GM23248 (cell line): ENCODE results near the gene TMCO4. TPM values are rescaled to one million over a fixed set of nuclear protein-coding genes. Genes with fewer than 3 reads are reported as not detected.
"Not testable (repeated sequence)": the region's sequence is repeated elsewhere in the genome, so short reads cannot be mapped to it uniquely, and the experiment has no call there.

Source experiments
- DNase-seq: peaks from one replicate; pipeline ENCODE4 v3.0.0-alpha.2; 2015
- H2AFZ ChIP-seq: fragments of 200-600 bp; sonication (generic); 2 replicates; pipeline ENCODE4 v1.6.1; 2016; ENCODE audit warnings: antibody characterized with exemption
- H3F3A ChIP-seq: fragments of 200-600 bp; sonication (generic); 2 replicates; pipeline ENCODE4 v1.6.1; 2016; ENCODE audit warnings: mild to moderate bottlenecking, antibody characterized with exemption, mixed run types; ENCODE audit not compliant: insufficient read depth
- H3K27ac ChIP-seq: fragments of 200-600 bp; sonication (generic); 2 replicates; pipeline ENCODE4 v1.5.1; 2016; ENCODE audit warnings: mild to moderate bottlenecking
- H3K27me3 ChIP-seq: fragments of 200-600 bp; sonication (generic); replicated peaks from 2 replicates; pipeline ENCODE4 v1.6.1; 2016; ENCODE audit warnings: mild to moderate bottlenecking; ENCODE audit not compliant: insufficient read depth
- H3K36me3 ChIP-seq: fragments of 200-600 bp; sonication (generic); 2 replicates; pipeline ENCODE4 v1.6.1; 2016; ENCODE audit warnings: low read depth, mild to moderate bottlenecking
- H3K4me1 ChIP-seq: fragments of 200-600 bp; sonication (generic); 2 replicates; pipeline ENCODE4 v1.6.1; 2016; ENCODE audit warnings: mild to moderate bottlenecking; ENCODE audit not compliant: insufficient read depth
- H3K4me2 ChIP-seq: fragments of 200-600 bp; sonication (generic); one replicate; pipeline ENCODE4 v1.6.1; 2016; ENCODE audit warnings: mild to moderate bottlenecking; ENCODE audit not compliant: unreplicated experiment
- H3K4me3 ChIP-seq: fragments of 200-600 bp; sonication (generic); 2 replicates; pipeline ENCODE4 v1.5.1; 2016; ENCODE audit warnings: mild to moderate bottlenecking
- H3K79me2 ChIP-seq: fragments of 200-600 bp; sonication (generic); 2 replicates; pipeline ENCODE4 v1.6.1; 2016; ENCODE audit warnings: mild to moderate bottlenecking; ENCODE audit not compliant: insufficient read depth
- H3K9ac ChIP-seq: fragments of 200-600 bp; sonication (generic); 2 replicates; pipeline ENCODE4 v1.6.1; 2016; ENCODE audit warnings: mild to moderate bottlenecking
- H3K9me2 ChIP-seq: fragments of 200-600 bp; sonication (generic); 2 replicates; pipeline ENCODE4 v1.6.1; 2016; ENCODE audit warnings: mixed run types, mild to moderate bottlenecking, moderate library complexity; ENCODE audit not compliant: insufficient read depth
- H3K9me3 ChIP-seq: fragments of 200-600 bp; sonication (generic); one replicate; pipeline ENCODE4 v1.6.1; 2017; ENCODE audit warnings: low read depth
- H4K20me1 ChIP-seq: fragments of 200-600 bp; sonication (generic); 2 replicates; pipeline ENCODE4 v1.6.0; 2016; ENCODE audit not compliant: insufficient read depth
- EZH2 ChIP-seq: fragments of 200-600 bp; sonication (generic); IDR thresholded peaks from 2 replicates; pipeline ENCODE4 v1.6.1; 2018; ENCODE audit warnings: antibody characterized with exemption, mild to moderate bottlenecking; ENCODE audit not compliant: insufficient read depth, poor library complexity, severe bottlenecking
- EZH2phosphoT487 ChIP-seq: fragments of 200-600 bp; sonication (generic); IDR thresholded peaks from 2 replicates; pipeline ENCODE4 v1.6.1; 2018; ENCODE audit warnings: antibody characterized with exemption, moderate library complexity, mild to moderate bottlenecking, low read depth; ENCODE audit not compliant: insufficient read depth
- WGBS, 2 experiments: methylation state at CpG; one replicate each; pipeline ENCODE4 v1.1.6; 2015 to 2017; ENCODE audit warnings: low lambda C conversion rate in 2 of 2, low coverage in 1 of 2; ENCODE audit errors: missing lambda C conversion rate in 2 of 2; 5-methylcytosine and 5-hydroxymethylcytosine counted together
- in situ Hi-C: fragments of 300-500 bp; cut with MboI; formaldehyde crosslinking; loops from 2 replicates; pipeline ENCODE4 v1.15.0; 2020
- polyA plus RNA-seq: library from polyadenylated mRNA; unstranded; fragments of >200 nt; fragmentation: Nextera tagmentation; extraction: Ambion mirVana; gene quantifications from 2 replicates; pipeline ENCODE4 v1.2.1, GENCODE V29; 2016
- total RNA-seq: library from RNA; depleted of rRNA; stranded (reverse); fragments of >200 nt; shearing (Covaris generic); gene quantifications from 2 replicates; pipeline ENCODE4 v1.2.3, GENCODE V29; 2014

Gene TMCO4
- total and polyA plus RNA-seq, 2 experiments from 2014 or later, result 10.5 to 24.5 TPM

GRCh38 chr1:19819701-19820100, 20.0 kb upstream of the TMCO4 start:
- Histone ChIP-seq H3K9ac (no peak overlapping the region), H4K20me1 (no peaks in the 10 kb centered on the region), H3K9me3 (no peaks in the 10 kb centered on the region), H2AFZ (no peak overlapping the region), H3K4me2 (no peak overlapping the region), H3K9me2 (no peaks in the 10 kb centered on the region), H3K36me3 (no peaks in the 10 kb centered on the region), H3K4me1 (no peaks in the 10 kb centered on the region), H3K4me3 (no peak overlapping the region), H3K79me2 (no peaks in the 10 kb centered on the region), H3F3A (no peaks in the 10 kb centered on the region), H3K27ac (no peak overlapping the region), H3K27me3 (no peaks in the 10 kb centered on the region)
- no peak for TF ChIP-seq EZH2phosphoT487
- no peak for TF ChIP-seq EZH2
- WGBS, 2 experiments, result 56 to 61% methylated on average over 5 of the region's 5 CpGs
- no peak for DNase-seq
- in situ Hi-C loops, result no loop called here

DNA sequence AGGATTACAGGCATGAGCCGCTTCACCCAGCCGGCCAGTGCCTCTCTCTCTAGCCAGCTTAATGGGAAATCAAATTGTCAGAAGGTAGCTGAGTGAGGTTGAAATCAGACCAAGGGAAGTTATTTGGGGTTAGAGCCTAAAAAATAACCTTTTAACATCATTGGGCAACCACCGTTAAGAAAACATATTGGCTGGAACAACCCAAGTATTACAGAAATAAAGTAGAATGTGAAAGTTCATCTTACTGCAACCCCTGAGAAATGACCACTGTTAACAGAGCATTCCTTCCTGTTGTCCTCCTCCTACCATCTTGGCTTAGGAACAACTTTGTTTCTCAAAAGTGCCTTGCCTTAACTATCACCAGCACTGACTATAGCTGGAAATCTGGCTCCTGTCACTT, 18.6 kb upstream of the TMCO4 start:
- Histone ChIP-seq H3K9me2 (no peaks in the 10 kb centered on the region), H3K9me3 (no peaks in the 10 kb centered on the region), H3K27me3 (no peaks in the 10 kb centered on the region), H3K4me2 (no peak overlapping the region), H3K4me3 (no peak overlapping the region), H3K4me1 (no peaks in the 10 kb centered on the region), H3K36me3 (no peaks in the 10 kb centered on the region), H2AFZ (no peak overlapping the region), H3K9ac (no peak overlapping the region), H3K79me2 (no peaks in the 10 kb centered on the region), H3K27ac (no peak overlapping the region), H3F3A (no peaks in the 10 kb centered on the region), H4K20me1 (no peaks in the 10 kb centered on the region)
- in situ Hi-C loops, result no loop called here
- 95 to 98% methylated on average over 3 of the region's 3 CpGs for WGBS, 2 experiments
- DNase-seq, result no peak
- TF ChIP-seq EZH2phosphoT487 (no peak), EZH2 (no peak)

DNA sequence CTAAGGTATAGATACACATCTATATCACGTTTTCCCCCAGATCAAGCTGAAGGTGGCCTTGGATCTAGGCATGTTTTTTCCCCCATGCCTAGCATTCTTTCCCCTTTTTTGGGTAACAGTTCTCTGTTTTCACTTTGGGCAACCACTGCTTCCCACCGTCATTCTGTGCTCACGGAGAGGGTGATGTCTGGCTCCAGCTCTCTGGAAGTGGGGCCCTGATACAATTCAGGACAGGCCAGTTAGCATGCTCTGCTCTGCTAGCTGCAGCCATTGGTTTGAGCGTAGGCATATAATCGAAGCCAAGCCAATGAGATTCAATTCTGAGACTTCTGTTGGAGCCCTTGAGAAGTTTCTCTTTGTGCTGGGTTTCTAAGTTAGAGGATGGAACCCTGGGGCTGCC, 17.4 kb upstream of the TMCO4 start:
- in situ Hi-C loops, result no loop called here
- Histone ChIP-seq H3K4me2 (no peak overlapping the region), H3K27ac (no peak overlapping the region), H3F3A (no peaks in the 10 kb centered on the region), H3K36me3 (no peaks in the 10 kb centered on the region), H3K4me3 (no peak overlapping the region), H4K20me1 (no peaks in the 10 kb centered on the region), H3K27me3 (no peaks in the 10 kb centered on the region), H3K9me3 (no peaks in the 10 kb centered on the region), H3K9me2 (no peaks in the 10 kb centered on the region), H3K4me1 (no peaks in the 10 kb centered on the region), H3K9ac (no peak overlapping the region), H2AFZ (no peak overlapping the region), H3K79me2 (no peaks in the 10 kb centered on the region)
- TF ChIP-seq EZH2phosphoT487 (no peak), EZH2 (no peak)
- 61 to 69% methylated on average over 5 of the region's 5 CpGs for WGBS, 2 experiments
- no peak for DNase-seq

- WGBS, 2 experiments, result 37 to 46% methylated on average over 1 of the region's 1 CpG
- H3K27me3 ChIP-seq, H3K79me2 ChIP-seq, H3K4me3 ChIP-seq, H3K27ac ChIP-seq, H4K20me1 ChIP-seq, DNase-seq, H2AFZ ChIP-seq, H3K9me2 ChIP-seq, H3F3A ChIP-seq, H3K9ac ChIP-seq, H3K9me3 ChIP-seq, H3K4me2 ChIP-seq, H3K4me1 ChIP-seq, in situ Hi-C loops, H3K36me3 ChIP-seq: not testable (repeated sequence)
Observed at GRCh38 chr1:19816737-19817086, 17.0 kb upstream of the TMCO4 start.
